Gastroesophageal sphincter (tissue), 4 donors: Measurements from ENCODE around the gene ARRDC3. TPM values are rescaled to one million over a fixed set of nuclear protein-coding genes. Genes with fewer than 3 reads are reported as not detected.

Experiments
- ATAC-seq: fragments of 150-250 bp; one replicate; pipeline ENCODE4 v1.9.1; 2016; ENCODE audit warnings: mild to moderate bottlenecking, moderate library complexity
- H3K27ac ChIP-seq, 4 donors: fragments of 200-600 bp; sonication (generic) in 3 of 4; 1 replicate in 3 of 4; 2 replicates in 1 of 4; pipeline ENCODE4 v1.5.1; 2016 to 2019
- H3K27me3 ChIP-seq: fragments of 200-600 bp; sonication (generic); one replicate; pipeline ENCODE4 v1.5.1; 2019
- H3K36me3 ChIP-seq, 2 donors: fragments of 200-600 bp; sonication (generic); one replicate each; pipeline ENCODE4 v1.5.1; 2019; ENCODE audit warnings: control low read depth in 1 of 2
- H3K4me1 ChIP-seq, 3 donors: fragments of 200-600 bp; sonication (generic); 1 replicate in 2 of 3; 2 replicates in 1 of 3; pipeline ENCODE4 v1.5.1; 2016 to 2019; ENCODE audit warnings: control low read depth in 2 of 3
- H3K4me3 ChIP-seq, 2 donors: fragments of 200-600 bp; sonication (generic); one replicate each; pipeline ENCODE4 v1.5.1; 2019; ENCODE audit warnings: mild to moderate bottlenecking in 1 of 2, moderate library complexity in 1 of 2
- H3K9me3 ChIP-seq, 3 donors: fragments of 200-600 bp; sonication (generic); one replicate each; pipeline ENCODE4 v1.5.1; 2017 to 2019; ENCODE audit warnings: control low read depth in 2 of 3
- EP300 ChIP-seq: sonication (generic); formaldehyde crosslinking; IDR thresholded peaks from one replicate; pipeline ENCODE4 v1.6.1; 2017; ENCODE audit warnings: antibody characterized with exemption, mild to moderate bottlenecking
- POLR2A ChIP-seq, 2 donors: fragments of 450-650 bp; IDR thresholded peaks; one replicate each; pipeline ENCODE4 v1.6.1; 2017; ENCODE audit warnings: antibody characterized with exemption in 2 of 2, mild to moderate bottlenecking in 2 of 2, moderate library complexity in 1 of 2
- POLR2AphosphoS5 ChIP-seq: sonication (generic); formaldehyde crosslinking; IDR thresholded peaks from one replicate; pipeline ENCODE4 v1.6.1; 2017; ENCODE audit warnings: antibody characterized with exemption
- WGBS, 2 donors: methylation state at CpG; one replicate each; pipeline ENCODE4 v1.1.5; 2018; ENCODE audit warnings: low coverage in 1 of 2; 5-methylcytosine and 5-hydroxymethylcytosine counted together
- total RNA-seq, 4 donors: library from RNA; depleted of rRNA; stranded (reverse); fragments of >200 nt; gene quantifications; one replicate each; pipeline ENCODE4 v1.1.0, GENCODE V29; 2016
- TF ChIP-seq, protein P1 (sequence below), 4 experiments: fragments of 200-600 bp in 2 of 4; fragments of 450-650 bp in 2 of 4; sonication (generic) in 1 of 4; IDR thresholded peaks; one replicate each; pipeline ENCODE4 v1.5.1; 2017 to 2019; ENCODE audit warnings: antibody characterized with exemption in 4 of 4, mild to moderate bottlenecking in 2 of 4, moderate library complexity in 2 of 4

The ARRDC3 gene
- total RNA-seq, 4 donors from 2014 or later: 43.3 to 67.9 (median 56.3) TPM

DNA sequence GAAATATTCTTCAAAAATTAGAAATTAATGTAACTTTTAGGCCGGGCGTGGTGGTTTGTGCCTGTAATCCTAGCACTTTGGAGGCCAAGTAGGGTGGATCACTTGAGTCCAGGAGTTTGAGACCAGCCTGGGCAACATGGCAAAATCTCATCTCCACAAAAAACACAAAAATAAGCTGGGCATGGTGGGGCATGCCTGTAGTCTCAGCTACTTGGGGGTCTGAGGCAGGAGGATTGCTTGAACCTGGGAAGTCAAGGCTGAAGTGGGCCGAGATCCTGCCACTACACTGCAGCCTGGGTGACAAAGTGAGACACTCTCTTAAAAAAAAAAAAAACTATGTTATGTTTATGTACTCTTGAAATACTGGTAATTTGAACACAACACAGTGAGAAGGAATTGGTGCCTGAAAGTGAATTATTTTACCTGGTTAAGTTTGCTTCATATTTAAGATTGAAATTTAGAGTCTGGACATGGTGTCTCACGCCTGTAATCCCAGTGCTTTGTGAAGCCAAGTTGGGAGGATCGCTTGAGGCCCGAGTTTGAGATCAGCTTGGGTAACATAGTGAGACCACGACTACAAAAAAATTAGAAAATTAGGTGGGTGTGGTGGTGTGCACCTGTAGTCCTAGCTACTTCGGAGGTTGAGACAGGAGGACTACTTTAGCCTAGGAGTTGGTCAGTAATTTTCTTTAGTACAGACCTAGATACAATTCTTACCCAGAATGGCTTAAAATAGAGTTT lies 15.0 kb downstream of the ARRDC3 start:
- ATAC-seq: no peak
- peaks cover 0 to 53% of the 10 kb centered on the region in 2 donors for H3K36me3 ChIP-seq
- no peak for TF ChIP-seq EP300
- TF ChIP-seq POLR2AphosphoS5: no peak
- TF ChIP-seq, protein P1, sequence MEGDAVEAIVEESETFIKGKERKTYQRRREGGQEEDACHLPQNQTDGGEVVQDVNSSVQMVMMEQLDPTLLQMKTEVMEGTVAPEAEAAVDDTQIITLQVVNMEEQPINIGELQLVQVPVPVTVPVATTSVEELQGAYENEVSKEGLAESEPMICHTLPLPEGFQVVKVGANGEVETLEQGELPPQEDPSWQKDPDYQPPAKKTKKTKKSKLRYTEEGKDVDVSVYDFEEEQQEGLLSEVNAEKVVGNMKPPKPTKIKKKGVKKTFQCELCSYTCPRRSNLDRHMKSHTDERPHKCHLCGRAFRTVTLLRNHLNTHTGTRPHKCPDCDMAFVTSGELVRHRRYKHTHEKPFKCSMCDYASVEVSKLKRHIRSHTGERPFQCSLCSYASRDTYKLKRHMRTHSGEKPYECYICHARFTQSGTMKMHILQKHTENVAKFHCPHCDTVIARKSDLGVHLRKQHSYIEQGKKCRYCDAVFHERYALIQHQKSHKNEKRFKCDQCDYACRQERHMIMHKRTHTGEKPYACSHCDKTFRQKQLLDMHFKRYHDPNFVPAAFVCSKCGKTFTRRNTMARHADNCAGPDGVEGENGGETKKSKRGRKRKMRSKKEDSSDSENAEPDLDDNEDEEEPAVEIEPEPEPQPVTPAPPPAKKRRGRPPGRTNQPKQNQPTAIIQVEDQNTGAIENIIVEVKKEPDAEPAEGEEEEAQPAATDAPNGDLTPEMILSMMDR (IDR thresholded peaks at IDR 0.05): no peak
- TF ChIP-seq POLR2A (IDR thresholded peaks at IDR 0.05): no peak
- H3K9me3 ChIP-seq: no peaks in the 10 kb centered on the region
- H3K4me3 ChIP-seq: no peak overlapping the region
- WGBS, 2 donors: 90 to 93% methylated on average over 7 to 8 of the region's 8 CpGs
- no peaks in the 10 kb centered on the region for H3K27me3 ChIP-seq
- H3K27ac ChIP-seq: peak overlapping the region in 1 of 4 donors; percentile 16
- peaks cover 0 to 46% (median 7%) of the 10 kb centered on the region in 3 donors for H3K4me1 ChIP-seq

DNA sequence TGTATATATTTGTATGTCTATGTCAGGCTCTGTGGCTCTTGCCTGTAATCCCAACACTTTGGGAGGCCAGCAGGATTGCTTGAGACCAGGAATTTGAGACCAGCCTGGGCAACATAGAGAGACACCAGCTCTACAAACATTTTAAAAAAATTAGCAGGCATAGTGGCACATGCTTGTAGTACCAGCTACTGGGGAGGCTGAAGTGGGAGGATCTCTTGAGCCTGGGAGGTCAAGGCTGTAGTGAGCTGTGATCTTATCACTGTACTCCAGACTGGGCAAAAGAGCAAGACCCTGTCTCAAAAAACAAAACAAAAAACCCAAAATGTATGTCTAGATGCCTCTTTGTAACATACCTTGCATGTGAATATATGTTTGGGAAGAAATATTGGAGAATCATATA lies 15.8 kb downstream of the ARRDC3 start:
- H3K4me1 ChIP-seq: peaks cover 0 to 40% (median 3%) of the 10 kb centered on the region in 3 donors
- peaks cover 0 to 46% of the 10 kb centered on the region in 2 donors for H3K36me3 ChIP-seq
- no peaks in the 10 kb centered on the region for H3K9me3 ChIP-seq
- H3K27ac ChIP-seq: no peak overlapping the region
- no peaks in the 10 kb centered on the region for H3K27me3 ChIP-seq
- H3K4me3 ChIP-seq: no peak overlapping the region
- TF ChIP-seq POLR2AphosphoS5: no peak
- no peak for TF ChIP-seq POLR2A (IDR thresholded peaks at IDR 0.05)
- TF ChIP-seq, protein P1 (IDR thresholded peaks at IDR 0.05): no peak
- TF ChIP-seq EP300: no peak
- ATAC-seq: no peak

DNA sequence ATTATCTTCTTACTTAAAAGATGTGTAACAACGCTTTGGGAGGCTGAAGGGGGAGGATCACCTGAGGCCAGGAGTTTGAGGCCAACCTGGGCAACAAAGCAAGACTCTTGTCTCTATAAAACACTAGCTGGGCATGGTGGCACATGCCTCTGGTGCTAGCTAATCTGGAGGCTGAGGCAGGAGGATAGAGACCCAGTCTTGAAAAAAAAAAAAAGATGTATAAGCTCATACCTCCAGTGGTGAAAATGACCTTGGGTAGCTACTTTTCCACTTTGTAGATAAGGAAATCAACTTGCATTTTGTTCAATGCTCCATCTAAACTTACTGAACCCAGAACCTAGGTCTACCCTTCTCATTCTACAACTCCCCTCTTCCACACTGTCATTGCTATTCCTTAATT lies 16.6 kb downstream of the ARRDC3 start:
- 89 to 100% methylated on average over 1 of the region's 1 CpG for WGBS, 2 donors
- no peaks in the 10 kb centered on the region for H3K9me3 ChIP-seq
- TF ChIP-seq POLR2AphosphoS5 (no peak), EP300 (no peak), POLR2A (IDR thresholded peaks at IDR 0.05) (no peak)
- TF ChIP-seq, protein P1 (IDR thresholded peaks at IDR 0.05): no peak
- no peak overlapping the region for H3K27ac ChIP-seq
- peaks cover 0 to 38% of the 10 kb centered on the region in 2 donors for H3K36me3 ChIP-seq
- peaks cover 0 to 32% (median 3%) of the 10 kb centered on the region in 3 donors for H3K4me1 ChIP-seq
- H3K27me3 ChIP-seq: no peaks in the 10 kb centered on the region
- no peak for ATAC-seq
- no peak overlapping the region for H3K4me3 ChIP-seq

DNA sequence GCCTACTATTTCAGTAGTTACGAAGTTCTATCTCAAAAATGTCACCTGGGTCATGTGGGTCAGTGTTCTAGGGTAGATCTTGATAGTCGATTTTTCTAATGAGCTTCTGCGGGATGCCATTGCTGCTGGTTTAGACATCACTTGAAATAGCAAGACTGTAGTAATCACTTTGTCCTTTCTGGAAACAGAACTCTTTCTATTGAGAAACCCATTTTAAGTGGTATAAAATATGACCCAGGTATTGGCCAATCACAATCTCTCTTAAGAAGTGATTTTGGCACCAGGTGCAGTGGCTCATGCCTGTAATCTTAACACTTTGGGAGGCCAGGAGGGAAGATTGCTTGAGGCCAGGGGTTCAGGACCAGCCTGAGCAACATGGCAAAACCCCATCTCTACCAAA lies 17.6 kb downstream of the ARRDC3 start:
- Histone ChIP-seq H3K9me3 (no peaks in the 10 kb centered on the region), H3K27ac (no peak overlapping the region), H3K27me3 (no peaks in the 10 kb centered on the region), H3K4me3 (no peak overlapping the region), H3K4me1 (peaks cover 0 to 23% (median 3%) of the 10 kb centered on the region in 3 donors), H3K36me3 (peaks cover 0 to 28% of the 10 kb centered on the region in 2 donors)
- peak; percentile 39 for ATAC-seq
- no peak for TF ChIP-seq POLR2AphosphoS5
- 90 to 93% methylated on average over 3 of the region's 3 CpGs for WGBS, 2 donors

DNA sequence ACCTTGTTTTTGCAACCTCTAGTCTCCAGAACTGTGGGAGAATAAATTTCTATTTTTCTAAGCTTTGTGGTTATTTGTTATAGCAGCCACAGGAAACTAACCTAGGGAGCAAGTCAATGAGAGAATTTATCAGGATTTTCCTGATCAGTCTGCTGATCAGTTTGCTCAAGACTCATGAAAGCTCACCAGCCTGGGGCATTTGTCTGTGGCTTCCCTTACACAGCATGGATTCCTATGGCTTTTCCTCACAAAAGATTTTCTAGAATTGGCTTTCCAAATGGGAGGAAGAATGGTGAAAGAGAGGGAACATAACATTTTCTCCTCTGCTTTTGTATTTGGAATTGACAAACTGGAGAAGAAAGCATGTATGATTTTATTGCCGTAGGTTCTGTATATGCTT lies 20.2 kb downstream of the ARRDC3 start:
- WGBS, 2 donors: 93 to 100% methylated on average over 1 of the region's 1 CpG
- no peak for ATAC-seq
- Histone ChIP-seq H3K27ac (no peak overlapping the region), H3K9me3 (no peaks in the 10 kb centered on the region), H3K36me3 (peaks cover 0 to 12% of the 10 kb centered on the region in 2 donors), H3K27me3 (no peaks in the 10 kb centered on the region), H3K4me3 (no peak overlapping the region), H3K4me1 (no peaks in the 10 kb centered on the region)
- TF ChIP-seq POLR2AphosphoS5 (no peak), EP300 (no peak), POLR2A (IDR thresholded peaks at IDR 0.05) (no peak)
- TF ChIP-seq, protein P1 (IDR thresholded peaks at IDR 0.05): no peak
